Measurements from ENCODE around the gene MED29. TPM values are rescaled to one million over a fixed set of nuclear protein-coding genes. Genes with fewer than 3 reads are reported as not detected.

MED29 gene
- total and polyA plus RNA-seq, 2 experiments from 2014 or later, result 26.1 to 62.0 TPM

- Histone ChIP-seq H3K4me3 (peak within 1 kb of the TSS; percentile 99), H3K27ac (ENCODE audit: low read depth) (peak within 1 kb of the TSS; percentile 96), H4K20me1 (replicated peaks; ENCODE audit: insufficient read depth) (peaks cover 4% of the 10 kb centered on the region; the same call in 1 of the 2 replicates), H3F3A (replicated peaks; ENCODE audit: low read depth) (peaks cover 46% of the 10 kb centered on the region), H2AFZ (no peak within 1 kb of the TSS), H3K4me1 (ENCODE audit: insufficient read depth) (peaks cover 60% of the 10 kb centered on the region), H3K27me3 (ENCODE audit: insufficient read depth) (no peaks in the 10 kb centered on the region), H3K4me2 (peak within 1 kb of the TSS; percentile 91), H3K79me2 (replicated peaks; ENCODE audit: insufficient read depth) (peaks cover 23% of the 10 kb centered on the region), H3K9me2 (ENCODE audit: insufficient read depth) (no peaks in the 10 kb centered on the region), H3K36me3 (ENCODE audit: insufficient read depth) (no peaks in the 10 kb centered on the region)
- TF ChIP-seq ETS1 (IDR thresholded peaks at IDR 0.05) (peak; percentile 9; the same call in 1 of the 2 replicates), STAT1 (IDR thresholded peaks at IDR 0.05; ENCODE audit: unreplicated experiment) (no peak), POLR2AphosphoS5 (IDR thresholded peaks at IDR 0.05; ENCODE audit: low read depth) (peak; percentile 93), EZH2phosphoT487 (IDR thresholded peaks at IDR 0.05; ENCODE audit: unreplicated experiment) (no peak), NANOG (IDR thresholded peaks at IDR 0.05; ENCODE audit: borderline replicate concordance) (no peak), REST (IDR thresholded peaks at IDR 0.05; ENCODE audit: unreplicated experiment) (no peak), ZNF114 (CRISPR knock-in tag; IDR thresholded peaks at IDR 0.05) (peak; percentile 99), CTCF (conservative IDR thresholded peaks at IDR 0.05; ENCODE audit: low read depth in 2 of 2) (no peak), ZNF462 (CRISPR knock-in tag; IDR thresholded peaks at IDR 0.05) (no peak), JUNB (IDR thresholded peaks at IDR 0.05; ENCODE audit: unreplicated experiment) (no peak)
- ATAC-seq, result peak; percentile 16
- Mint-ChIP-seq H3K4me3 (peak within 1 kb of the TSS; percentile 94), H3K9me3 (no peaks in the 10 kb centered on the region; the same call in 2 of the 3 replicates), H3K36me3 (ENCODE audit: low read depth) (peaks cover 17% of the 10 kb centered on the region; the same call in 2 of the 3 replicates), H3K27ac (peak within 1 kb of the TSS; percentile 92), H3K27me3 (ENCODE audit: insufficient read depth, low read depth, poor library complexity) (peaks cover 45% of the 10 kb centered on the region), H3K4me1 (peaks cover 57% of the 10 kb centered on the region)
- peak; percentile 83 for DNase-seq (ENCODE audit: low spot score)
These were observed 15.7 kb downstream of the MED29 start, which contains the start of gene ZFP36 for GRCh38 chr19:39406656-39407409. Gene ZFP36, plus strand, starts transcription at chr19:39406847. Its CDS starts 58 bp downstream, at chr19:39406905.
